Right lobe of liver (tissue), 6 donors: Measurements from ENCODE around the gene PLSCR4. TPM values are rescaled to one million over a fixed set of nuclear protein-coding genes. Genes with fewer than 3 reads are reported as not detected.

Experiments used
- ATAC-seq, 4 donors: fragments of 200-7000 bp; cut with Tn5 transposase; one replicate each; pipeline ENCODE4 v1.9.1; 2020; ENCODE audit warnings: mild to moderate bottlenecking in 4 of 4, moderate library complexity in 4 of 4
- DNase-seq, 3 donors: peaks; one replicate each; pipeline ENCODE4 v3.0.0-alpha.2; 2020
- H3K27ac ChIP-seq, 3 donors: fragments of 200-600 bp; one replicate each; pipeline ENCODE4 v1.8.0; 2022
- H3K27me3 ChIP-seq, 2 donors: fragments of 200-600 bp; one replicate each; pipeline ENCODE4 v1.8.0; 2022
- H3K36me3 ChIP-seq, 4 donors: fragments of 200-600 bp; sonication (generic) in 1 of 4; one replicate each; pipeline versions ENCODE4 v1.5.1 to v1.8.0; 2017 to 2022; ENCODE audit warnings: control low read depth in 1 of 4
- H3K4me1 ChIP-seq, 4 donors: fragments of 200-600 bp; sonication (generic) in 1 of 4; one replicate each; pipeline versions ENCODE4 v1.5.1 to v1.8.0; 2017 to 2022; ENCODE audit warnings: control low read depth in 1 of 4
- H3K4me3 ChIP-seq, 3 donors: fragments of 200-600 bp; one replicate each; pipeline ENCODE4 v1.8.0; 2022
- H3K9me3 ChIP-seq, 4 donors: fragments of 200-600 bp; sonication (generic) in 1 of 4; one replicate each; pipeline versions ENCODE4 v1.5.1 to v1.8.0; 2017 to 2022; ENCODE audit warnings: control low read depth in 1 of 4
- POLR2A ChIP-seq: fragments of 450-650 bp; IDR thresholded peaks from one replicate; pipeline ENCODE4 v1.6.1; 2017; ENCODE audit warnings: antibody characterized with exemption, mild to moderate bottlenecking
- WGBS: methylation state at CpG from one replicate; pipeline ENCODE4 v1.1.6; 2018; ENCODE audit warnings: low coverage, low lambda C conversion rate; ENCODE audit not compliant: insufficient coverage; ENCODE audit errors: missing lambda C conversion rate; 5-methylcytosine and 5-hydroxymethylcytosine counted together
- intact Hi-C, 2 donors: fragments of 100-400 bp; cut with DNase I; formaldehyde crosslinking; loops; one replicate each; pipeline versions ENCODE4 v1.11.2 to v1.14.1; 2022
- total RNA-seq, 6 experiments: library from RNA; depleted of rRNA in 2 of 6; stranded (reverse); fragments of >200 nt in 2 of 6; fragmentation: NEBNext Ultra II Directional in 3 of 6; extraction: Animal tissue kit (Norgen Biotek cat#: 25700) in 3 of 6; gene quantifications; one replicate each; pipeline versions ENCODE4 v1.1.0 to v1.2.4, GENCODE V29; 2016 to 2023
- TF ChIP-seq, protein P1 (sequence below), 4 donors: fragments of 200-600 bp in 3 of 4; fragments of 450-650 bp in 1 of 4; IDR thresholded peaks; one replicate each; pipeline versions ENCODE4 v1.5.1 to v1.8.0; 2016 to 2022; ENCODE audit warnings: antibody characterized with exemption in 4 of 4, mild to moderate bottlenecking in 2 of 4
- donor health status: DM: no; HTN: yes; CAD: no.
- donor health status: DM: no; HTN: no; CAD: no.
- donor health status: DM: no; HTN: no; CAD: no.
- donor health status: DM: no; HTN: yes; CAD: no.
- donor health status: DM: no; HTN: yes; CAD: no.

The PLSCR4 gene
- total RNA-seq, 6 experiments from 2014 or later: 25.2 to 44.9 (median 42.4) TPM

DNA sequence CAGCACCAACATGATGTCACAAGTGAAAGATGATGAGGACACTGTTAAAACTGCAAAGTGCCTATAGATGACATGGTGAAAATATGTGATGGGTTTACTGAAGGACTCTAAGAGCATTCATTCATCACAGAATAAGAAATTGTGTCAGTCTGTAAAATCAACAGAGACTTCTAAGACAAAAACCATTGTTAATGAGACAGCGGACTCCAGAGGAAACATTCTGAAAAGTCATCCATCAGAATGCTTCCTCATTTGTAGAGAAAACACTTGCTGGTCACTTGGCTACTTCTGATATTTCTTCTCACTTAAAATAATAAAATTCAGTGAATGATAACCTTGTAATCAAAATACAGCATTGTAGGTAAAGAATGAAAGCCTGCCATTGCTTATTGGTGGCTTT lies 7.3 kb downstream of the PLSCR4 start:
- WGBS: 80% methylated on average over 1 of the region's 1 CpG
- ATAC-seq (no peak), DNase-seq (no peak)
- Histone ChIP-seq H3K27ac (no peak overlapping the region), H3K9me3 (no peaks in the 10 kb centered on the region), H3K4me1 (no peaks in the 10 kb centered on the region), H3K36me3 (no peaks in the 10 kb centered on the region), H3K27me3 (no peaks in the 10 kb centered on the region), H3K4me3 (no peak overlapping the region)
- no peak for TF ChIP-seq POLR2A
- TF ChIP-seq, protein P1, sequence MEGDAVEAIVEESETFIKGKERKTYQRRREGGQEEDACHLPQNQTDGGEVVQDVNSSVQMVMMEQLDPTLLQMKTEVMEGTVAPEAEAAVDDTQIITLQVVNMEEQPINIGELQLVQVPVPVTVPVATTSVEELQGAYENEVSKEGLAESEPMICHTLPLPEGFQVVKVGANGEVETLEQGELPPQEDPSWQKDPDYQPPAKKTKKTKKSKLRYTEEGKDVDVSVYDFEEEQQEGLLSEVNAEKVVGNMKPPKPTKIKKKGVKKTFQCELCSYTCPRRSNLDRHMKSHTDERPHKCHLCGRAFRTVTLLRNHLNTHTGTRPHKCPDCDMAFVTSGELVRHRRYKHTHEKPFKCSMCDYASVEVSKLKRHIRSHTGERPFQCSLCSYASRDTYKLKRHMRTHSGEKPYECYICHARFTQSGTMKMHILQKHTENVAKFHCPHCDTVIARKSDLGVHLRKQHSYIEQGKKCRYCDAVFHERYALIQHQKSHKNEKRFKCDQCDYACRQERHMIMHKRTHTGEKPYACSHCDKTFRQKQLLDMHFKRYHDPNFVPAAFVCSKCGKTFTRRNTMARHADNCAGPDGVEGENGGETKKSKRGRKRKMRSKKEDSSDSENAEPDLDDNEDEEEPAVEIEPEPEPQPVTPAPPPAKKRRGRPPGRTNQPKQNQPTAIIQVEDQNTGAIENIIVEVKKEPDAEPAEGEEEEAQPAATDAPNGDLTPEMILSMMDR (IDR thresholded peaks at IDR 0.05): no peak
- intact Hi-C loops: no loop called here

DNA sequence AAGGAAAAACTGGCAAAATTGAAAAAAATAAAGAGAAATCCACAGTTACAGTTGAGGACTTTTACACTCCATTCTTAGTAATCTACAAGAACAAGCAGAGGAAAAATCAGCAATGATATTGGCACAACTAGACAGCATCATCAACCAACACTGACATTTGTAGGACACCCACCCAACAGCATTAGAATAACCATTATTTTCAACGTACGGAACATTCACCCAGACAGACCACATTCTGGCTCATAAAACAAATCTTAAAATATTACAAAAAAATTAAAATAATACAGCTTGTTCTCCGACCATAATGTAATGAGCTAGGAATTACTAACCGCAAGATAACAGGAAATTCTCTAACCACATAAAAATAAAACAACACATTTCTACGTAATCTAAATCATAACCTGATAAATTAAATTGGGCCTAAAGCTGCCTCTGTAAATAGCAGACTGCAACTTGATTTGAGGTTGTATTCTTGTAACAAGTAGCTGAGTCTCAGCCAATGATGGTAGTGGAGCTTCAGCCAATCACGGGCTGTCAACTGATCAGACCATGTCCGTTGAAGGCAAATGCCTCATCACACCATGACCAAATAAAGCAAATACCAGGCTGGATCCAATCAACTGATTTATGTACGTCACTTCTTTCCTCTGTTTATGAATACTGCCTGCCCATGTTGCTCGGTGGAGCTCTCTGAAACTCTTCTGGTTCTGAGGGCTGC lies 9.2 kb downstream of the PLSCR4 start:
- 76% methylated on average over 9 of the region's 9 CpGs for WGBS
- Histone ChIP-seq H3K36me3 (no peaks in the 10 kb centered on the region), H3K27ac (no peak overlapping the region), H3K9me3 (peaks cover 0 to 8% (median 0%) of the 10 kb centered on the region in 4 donors), H3K4me3 (no peak overlapping the region), H3K4me1 (no peaks in the 10 kb centered on the region), H3K27me3 (no peaks in the 10 kb centered on the region)
- TF ChIP-seq, protein P1 (IDR thresholded peaks at IDR 0.05): no peak
- no peak for TF ChIP-seq POLR2A
- ATAC-seq (peak in 1 of 4 donors; percentile 24), DNase-seq (no peak)
- intact Hi-C loops: no loop called here

DNA sequence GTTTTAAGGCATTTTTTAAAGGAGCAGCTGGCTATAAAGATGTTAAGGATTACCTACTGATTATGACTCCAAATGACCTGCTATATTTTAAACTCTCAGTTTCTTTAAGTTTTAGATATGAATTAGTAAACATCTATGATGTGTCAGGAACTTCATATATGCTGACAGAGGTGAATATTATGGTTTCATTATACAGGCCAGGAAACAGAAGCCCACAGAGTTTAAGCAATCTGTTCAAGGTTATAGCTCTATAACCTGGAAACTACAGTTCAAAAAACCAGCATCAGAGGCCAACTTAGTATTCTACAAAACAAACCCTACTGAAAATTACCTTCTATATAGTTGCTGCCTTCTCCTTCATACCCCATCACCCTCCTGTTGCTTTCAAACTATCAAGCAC lies 17.4 kb downstream of the PLSCR4 start:
- no peaks in the 10 kb centered on the region for H3K36me3 ChIP-seq
- no peak overlapping the region for H3K27ac ChIP-seq
- DNase-seq (no peak), ATAC-seq (peak; percentile 49 to 73 (median 64))
- no peak overlapping the region for H3K4me3 ChIP-seq
- H3K27me3 ChIP-seq: no peaks in the 10 kb centered on the region
- no peak for TF ChIP-seq POLR2A
- TF ChIP-seq, protein P1 (IDR thresholded peaks at IDR 0.05): no peak
- peaks cover 0 to 8% (median 0%) of the 10 kb centered on the region in 4 donors for H3K9me3 ChIP-seq
- intact Hi-C loops: no loop called here
- peaks cover 0 to 16% (median 4%) of the 10 kb centered on the region in 4 donors for H3K4me1 ChIP-seq

DNA sequence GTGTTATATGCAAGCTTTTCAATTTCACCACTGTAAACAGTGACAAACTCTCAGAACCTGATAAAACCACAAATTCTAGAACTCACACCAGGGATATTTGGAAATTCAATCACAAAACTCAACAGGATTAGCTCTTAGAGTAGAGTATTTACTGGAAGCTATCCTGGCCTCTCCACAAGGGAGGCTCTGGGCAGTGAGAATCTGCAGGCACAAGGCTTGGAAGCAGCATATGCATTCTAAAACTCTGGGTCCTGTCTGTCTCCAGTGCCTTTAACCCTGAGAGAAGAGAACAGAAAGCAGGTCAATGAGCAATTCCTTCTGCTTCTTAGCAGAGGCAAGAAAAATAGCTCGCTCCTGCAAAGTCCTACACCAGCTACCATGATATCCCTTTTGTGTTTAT lies 23.4 kb downstream of the PLSCR4 start:
- intact Hi-C loops: loop anchor here in 1 of 2 donors (10.0 kb wide), 1 partner anchor 97 kb away; no protein-coding TSS in a partner anchor
- no peak for DNase-seq
- TF ChIP-seq, protein P1 (IDR thresholded peaks at IDR 0.05): no peak
- TF ChIP-seq POLR2A: no peak
- 71% methylated on average over 1 of the region's 1 CpG for WGBS
- ATAC-seq: no peak
- Histone ChIP-seq H3K9me3 (no peaks in the 10 kb centered on the region), H3K4me1 (peaks cover 0 to 40% (median 14%) of the 10 kb centered on the region in 4 donors), H3K27ac (no peak overlapping the region), H3K36me3 (no peaks in the 10 kb centered on the region), H3K27me3 (no peaks in the 10 kb centered on the region), H3K4me3 (no peak overlapping the region)
